T-helper 1 cell treated with Interleukin-12 subunit alpha and Interleukin-12 subunit beta and Interleukin-4 antibody, amounts not matched to agents 30 ng/mL and 1 ng/mL, for 36 hours (primary cell): ENCODE data around the gene ACSF3. TPM values are rescaled to one million over a fixed set of nuclear protein-coding genes. Genes with fewer than 3 reads are reported as not detected.

Experiments
- intact Hi-C: fragments of 100-400 bp; cut with micrococcal nuclease; formaldehyde crosslinking; loops from one replicate; pipeline ENCODE4 v1.15.1; 2024
- total RNA-seq: library from RNA; stranded (reverse); gene quantifications from 2 replicates; pipeline ENCODE4 v1.2.3, GENCODE V29; 2022

The ACSF3 gene
- total RNA-seq, 1 donor from 2014 or later = 58.6 TPM

GRCh38 chr16:89171216-89172170, 77.8 kb downstream of the ACSF3 start, which contains the start of gene CDH15:
Gene CDH15, plus strand, starts transcription at chr16:89171748. Its CDS starts 84 bp downstream, at chr16:89171832.
- intact Hi-C loops = loop anchor here (1.0 to 2.0 kb wide), 11 partner anchors 16 to 719 kb away; partner anchors contain the start of gene TRAPPC2L

- intact Hi-C loops = no loop called here
Observed at GRCh38 chr16:89172171-89172527, 78.5 kb downstream of the ACSF3 start.

GRCh38 chr16:89172528-89173173, 79.0 kb downstream of the ACSF3 start:
- intact Hi-C loops = no loop called here

- intact Hi-C loops = no loop called here
Observed at GRCh38 chr16:89173174-89173921, 79.7 kb downstream of the ACSF3 start.

GRCh38 chr16:89174055-89174827, 80.6 kb downstream of the ACSF3 start:
- intact Hi-C loops = no loop called here

GRCh38 chr16:89174877-89175276, 81.2 kb downstream of the ACSF3 start:
- intact Hi-C loops = no loop called here

GRCh38 chr16:89175280-89176146, 81.9 kb downstream of the ACSF3 start:
- intact Hi-C loops = no loop called here

GRCh38 chr16:89176147-89176690, 82.6 kb downstream of the ACSF3 start:
- intact Hi-C loops = no loop called here

- intact Hi-C loops = no loop called here
Observed at GRCh38 chr16:89176717-89177116, 83.1 kb downstream of the ACSF3 start.

GRCh38 chr16:89177501-89177900, 83.8 kb downstream of the ACSF3 start:
- intact Hi-C loops = no loop called here

GRCh38 chr16:89178453-89179147, 84.9 kb downstream of the ACSF3 start:
- intact Hi-C loops = no loop called here

GRCh38 chr16:89179148-89179484, 85.5 kb downstream of the ACSF3 start:
- intact Hi-C loops = no loop called here

- intact Hi-C loops = loop anchor here (10.0 kb wide), 1 partner anchor 155 kb away; no protein-coding TSS in a partner anchor
Observed at GRCh38 chr16:89179656-89180315, 86.1 kb downstream of the ACSF3 start.

- intact Hi-C loops = loop anchor here (10.0 kb wide), 1 partner anchor 159 kb away; no protein-coding TSS in a partner anchor
Observed at GRCh38 chr16:89183463-89183862, 89.8 kb downstream of the ACSF3 start.

GRCh38 chr16:89183975-89184676, 90.5 kb downstream of the ACSF3 start:
- intact Hi-C loops = loop anchor here (10.0 kb wide), 1 partner anchor 159 kb away; no protein-coding TSS in a partner anchor

- intact Hi-C loops = loop anchor here (10.0 kb wide), 1 partner anchor 160 kb away; no protein-coding TSS in a partner anchor
Observed at GRCh38 chr16:89184677-89184932, 91.0 kb downstream of the ACSF3 start.

GRCh38 chr16:89184933-89185794, 91.5 kb downstream of the ACSF3 start:
- intact Hi-C loops = loop anchor here (10.0 kb wide), 1 partner anchor 160 kb away; no protein-coding TSS in a partner anchor
